CD4-positive, CD25-positive, alpha-beta regulatory T cell (primary cell): Measurements from ENCODE around the gene CDK6. TPM values are rescaled to one million over a fixed set of nuclear protein-coding genes. Genes with fewer than 3 reads are reported as not detected.
A peak's percentile ranks its signal among the peaks of the same experiment; 100 is the strongest.

ENCODE experiments used
- ATAC-seq, 2 donors: fragments of 150-1000 bp; cut with Tn5 transposase; one replicate each; pipeline ENCODE4 v1.10.0; 2021; ENCODE audit warnings: low read depth in 2 of 2, moderate number of reproducible peaks in 2 of 2, moderate library complexity in 1 of 2
- DNase-seq, 3 donors: peaks; one replicate each; pipeline versions ENCODE4 v3.0.0 to v3.0.0-alpha.2; 2012 to 2022; ENCODE audit warnings: mixed read lengths in 1 of 3
- H3K27ac ChIP-seq: one replicate; pipeline ENCODE4 v1.7.0; 2013; ENCODE audit warnings: mild to moderate bottlenecking, low read length; ENCODE audit not compliant: insufficient read depth, poor library complexity, severe bottlenecking
- H3K27me3 ChIP-seq: one replicate; pipeline ENCODE4 v1.7.0; 2013; ENCODE audit warnings: low read length; ENCODE audit not compliant: control insufficient read depth, insufficient read depth
- H3K36me3 ChIP-seq: one replicate; pipeline ENCODE4 v1.7.0; 2013; ENCODE audit warnings: mild to moderate bottlenecking, low read length, moderate library complexity; ENCODE audit not compliant: control insufficient read depth, insufficient read depth
- H3K4me1 ChIP-seq: 2 replicates; pipeline ENCODE4 v1.7.0; 2013; ENCODE audit warnings: mild to moderate bottlenecking, low read length; ENCODE audit not compliant: insufficient read depth, control insufficient read depth, poor library complexity, severe bottlenecking
- H3K4me3 ChIP-seq: one replicate; pipeline ENCODE4 v1.7.0; 2013; ENCODE audit warnings: low read depth, mild to moderate bottlenecking, low read length, moderate library complexity
- H3K9me3 ChIP-seq, 2 experiments: 1 replicate in 1 of 2; 2 replicates in 1 of 2; pipeline ENCODE4 v1.7.0; 2013; ENCODE audit warnings: low read length in 2 of 2, mild to moderate bottlenecking in 1 of 2, moderate library complexity in 1 of 2; ENCODE audit not compliant: control insufficient read depth in 2 of 2
- H3K27ac Mint-ChIP-seq, 3 donors: one replicate each; pipeline ENCODE4 v1.8.0; 2020 to 2022; ENCODE audit warnings: mild to moderate bottlenecking in 3 of 3, mixed read lengths in 3 of 3, moderate library complexity in 2 of 3
- H3K27me3 Mint-ChIP-seq: one replicate; pipeline ENCODE4 v1.8.0; 2022; ENCODE audit warnings: mild to moderate bottlenecking, mixed read lengths
- H3K36me3 Mint-ChIP-seq: one replicate; pipeline ENCODE4 v1.8.0; 2020; ENCODE audit warnings: mixed read lengths
- H3K4me1 Mint-ChIP-seq, 4 donors: one replicate each; pipeline ENCODE4 v1.8.0; 2020 to 2022; ENCODE audit warnings: mixed read lengths in 4 of 4, mild to moderate bottlenecking in 1 of 4
- H3K4me3 Mint-ChIP-seq, 4 donors: one replicate each; pipeline ENCODE4 v1.8.0; 2020 to 2022; ENCODE audit warnings: mild to moderate bottlenecking in 4 of 4, mixed read lengths in 4 of 4, moderate library complexity in 3 of 4
- H3K9me3 Mint-ChIP-seq, 7 donors: one replicate each; pipeline ENCODE4 v1.8.0; 2020 to 2022; ENCODE audit warnings: mixed read lengths in 7 of 7, mild to moderate bottlenecking in 3 of 7, moderate library complexity in 2 of 7
- polyA plus RNA-seq, 4 donors: library from polyadenylated mRNA; unstranded; fragments of 300-500 nt; fragmentation: Illumina TruSeq; gene quantifications; one replicate each; pipeline ENCODE4 v1.2.3, GENCODE V29; 2021
- total RNA-seq: library from RNA; stranded (reverse); gene quantifications from one replicate; pipeline ENCODE4 v1.2.3, GENCODE V29; 2022

The CDK6 gene
- total and polyA plus RNA-seq, 5 donors from 2014 or later: 5.5 to 32.6 (median 9.1) TPM

- Mint-ChIP-seq H3K4me3 (no peak overlapping the region), H3K4me1 (peaks cover 28 to 40% (median 33%) of the 10 kb centered on the region in 4 donors)
Measured at GRCh38 chr7:92627956-92628355, 208.4 kb downstream of the CDK6 start.

DNA sequence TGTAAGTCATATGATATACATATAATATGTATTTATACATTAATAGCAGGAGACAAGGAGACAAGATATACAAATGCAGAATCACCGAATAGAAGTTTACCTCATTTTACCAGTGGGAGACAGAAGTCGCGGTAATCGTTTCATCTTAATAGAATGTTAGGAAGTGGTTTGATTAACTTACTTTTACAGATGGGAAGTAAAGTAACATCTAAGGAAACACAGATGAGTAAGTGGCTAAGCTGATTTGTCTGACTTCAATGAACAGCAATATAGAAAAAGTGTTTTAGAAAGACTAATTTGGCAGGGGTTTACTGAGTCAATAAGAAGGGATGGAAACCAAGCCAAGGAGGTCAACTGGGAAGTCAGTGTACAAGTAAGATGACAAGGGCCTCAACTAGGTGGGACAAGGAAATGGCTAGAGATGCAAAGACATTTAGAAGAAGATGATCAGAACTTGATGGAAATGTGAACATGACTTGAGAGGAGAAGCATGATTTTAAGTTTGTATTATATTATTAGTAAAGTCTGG is 210.0 kb downstream of the CDK6 start:
- Histone ChIP-seq H3K4me3 (no peak overlapping the region), H3K9me3 (peaks cover 3 to 4% of the 10 kb centered on the region in 2 experiments), H3K36me3 (no peaks in the 10 kb centered on the region), H3K4me1 (peaks cover 5% of the 10 kb centered on the region), H3K27ac (peak overlapping the region; percentile 8), H3K27me3 (no peaks in the 10 kb centered on the region)
- Mint-ChIP-seq H3K4me3 (no peak overlapping the region), H3K27me3 (no peaks in the 10 kb centered on the region), H3K27ac (peak overlapping the region in 2 of 3 donors; percentile 4 to 54), H3K4me1 (peaks cover 20 to 35% (median 28%) of the 10 kb centered on the region in 4 donors), H3K36me3 (peaks cover 15% of the 10 kb centered on the region), H3K9me3 (peaks cover 0 to 2% (median 0%) of the 10 kb centered on the region in 7 donors)
- no peak for ATAC-seq
- no peak for DNase-seq

More at GRCh38 chr7:92627956-92628355, 208.4 kb downstream of the CDK6 start:
- Mint-ChIP-seq H3K27ac (no peak overlapping the region), H3K36me3 (peaks cover 15% of the 10 kb centered on the region), H3K27me3 (no peaks in the 10 kb centered on the region), H3K9me3 (peaks cover 0 to 2% (median 0%) of the 10 kb centered on the region in 7 donors)
- Histone ChIP-seq H3K27me3 (no peaks in the 10 kb centered on the region), H3K4me1 (peaks cover 13% of the 10 kb centered on the region), H3K9me3 (peaks cover 3 to 4% of the 10 kb centered on the region in 2 experiments), H3K4me3 (no peak overlapping the region), H3K27ac (no peak overlapping the region), H3K36me3 (no peaks in the 10 kb centered on the region)
- DNase-seq (no peak), ATAC-seq (no peak)

- H3K4me1 ChIP-seq: peaks cover 6% of the 10 kb centered on the region
- no peaks in the 10 kb centered on the region for H3K27me3 ChIP-seq
- ATAC-seq (peak; percentile 56 to 61), DNase-seq (peak in 1 of 3 donors; percentile 68)
- Mint-ChIP-seq H3K36me3 (peaks cover 15% of the 10 kb centered on the region), H3K4me1 (peaks cover 23 to 39% (median 28%) of the 10 kb centered on the region in 4 donors), H3K27me3 (no peaks in the 10 kb centered on the region), H3K4me3 (peak overlapping the region in 1 of 4 donors; percentile 7), H3K27ac (no peak overlapping the region), H3K9me3 (peaks cover 0 to 2% (median 0%) of the 10 kb centered on the region in 7 donors)
- H3K9me3 ChIP-seq: peaks cover 3 to 4% of the 10 kb centered on the region in 2 experiments
- H3K27ac ChIP-seq: no peak overlapping the region
- peak overlapping the region; percentile 24 for H3K4me3 ChIP-seq
- no peaks in the 10 kb centered on the region for H3K36me3 ChIP-seq
Measured at GRCh38 chr7:92625617-92626016, 210.8 kb downstream of the CDK6 start.

GRCh38 chr7:92624298-92624996 is 211.9 kb downstream of the CDK6 start:
- Mint-ChIP-seq H3K9me3 (peaks cover 0 to 1% (median 0%) of the 10 kb centered on the region in 7 donors), H3K27ac (no peak overlapping the region), H3K27me3 (no peaks in the 10 kb centered on the region), H3K4me3 (no peak overlapping the region), H3K4me1 (peaks cover 23 to 39% (median 28%) of the 10 kb centered on the region in 4 donors), H3K36me3 (peaks cover 15% of the 10 kb centered on the region)
- Histone ChIP-seq H3K36me3 (no peaks in the 10 kb centered on the region), H3K4me3 (no peak overlapping the region), H3K4me1 (peaks cover 6% of the 10 kb centered on the region), H3K27me3 (no peaks in the 10 kb centered on the region), H3K27ac (no peak overlapping the region), H3K9me3 (no peaks in the 10 kb centered on the region)
- no peak for ATAC-seq
- no peak for DNase-seq

DNA sequence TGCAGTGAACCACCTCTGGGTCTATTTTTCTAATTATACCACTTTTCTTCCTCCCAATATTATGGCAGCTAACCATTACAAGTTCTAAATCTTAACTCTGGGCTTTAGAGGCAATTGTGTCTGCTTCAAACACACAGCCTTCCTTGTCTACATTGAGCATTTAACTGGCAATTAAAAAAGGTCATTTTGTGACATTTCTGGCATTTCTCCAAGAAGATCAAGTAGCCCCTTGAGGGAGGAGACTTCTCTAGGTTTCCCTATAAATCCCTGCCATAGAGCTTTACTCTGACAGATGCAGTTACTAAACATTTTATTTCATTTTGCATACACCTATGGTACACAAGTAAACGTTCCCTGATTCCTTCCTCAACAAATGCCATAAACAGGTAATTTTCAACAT is 212.8 kb downstream of the CDK6 start:
- DNase-seq (no peak), ATAC-seq (no peak)
- Mint-ChIP-seq H3K4me3 (no peak overlapping the region), H3K36me3 (peaks cover 10% of the 10 kb centered on the region), H3K27ac (no peak overlapping the region), H3K27me3 (no peaks in the 10 kb centered on the region), H3K4me1 (peaks cover 19 to 39% (median 25%) of the 10 kb centered on the region in 4 donors), H3K9me3 (no peaks in the 10 kb centered on the region)
- Histone ChIP-seq H3K27ac (no peak overlapping the region), H3K4me1 (peaks cover 6% of the 10 kb centered on the region), H3K27me3 (no peaks in the 10 kb centered on the region), H3K36me3 (no peaks in the 10 kb centered on the region), H3K9me3 (no peaks in the 10 kb centered on the region), H3K4me3 (no peak overlapping the region)

DNA sequence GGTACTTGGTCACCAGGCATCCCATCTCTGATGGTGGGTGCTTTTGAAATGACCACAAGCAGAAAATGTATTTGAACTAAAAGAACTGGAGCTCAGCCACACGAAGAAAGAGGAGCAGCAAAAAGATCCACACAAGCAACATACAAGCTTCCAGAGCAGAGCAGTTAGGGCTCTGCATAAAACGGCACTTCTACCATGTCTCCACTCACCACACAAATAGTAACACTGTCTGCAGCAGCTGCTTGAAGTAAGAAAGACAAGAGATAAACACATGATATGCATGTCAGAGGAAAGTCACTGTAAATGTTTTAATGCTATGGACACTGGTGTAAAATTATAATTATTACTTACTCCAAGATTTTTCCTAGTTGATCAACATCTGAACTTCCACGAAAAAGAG is 213.7 kb downstream of the CDK6 start:
- DNase-seq: no peak
- H3K27ac Mint-ChIP-seq: peak overlapping the region in 1 of 3 donors; percentile 78

GRCh38 chr7:92622030-92622429 is 214.3 kb downstream of the CDK6 start:
- Mint-ChIP-seq H3K27me3 (no peaks in the 10 kb centered on the region), H3K9me3 (no peaks in the 10 kb centered on the region), H3K27ac (peak overlapping the region in 1 of 3 donors; percentile 78), H3K4me1 (peaks cover 15 to 37% (median 25%) of the 10 kb centered on the region in 4 donors), H3K4me3 (no peak overlapping the region), H3K36me3 (no peaks in the 10 kb centered on the region)
- no peaks in the 10 kb centered on the region for H3K27me3 ChIP-seq
- ATAC-seq (no peak), DNase-seq (no peak)
- H3K27ac ChIP-seq: no peak overlapping the region
- H3K9me3 ChIP-seq: no peaks in the 10 kb centered on the region
- peaks cover 6% of the 10 kb centered on the region for H3K4me1 ChIP-seq
- peaks cover 9% of the 10 kb centered on the region for H3K36me3 ChIP-seq
- H3K4me3 ChIP-seq: no peak overlapping the region

More for the DNA sequence above, 213.7 kb downstream of the CDK6 start:
- H3K36me3 Mint-ChIP-seq: peaks cover 4% of the 10 kb centered on the region
- peaks cover 15 to 39% (median 25%) of the 10 kb centered on the region in 4 donors for H3K4me1 Mint-ChIP-seq
- no peak for ATAC-seq
- Histone ChIP-seq H3K27ac (no peak overlapping the region), H3K9me3 (no peaks in the 10 kb centered on the region), H3K36me3 (peaks cover 4% of the 10 kb centered on the region), H3K27me3 (no peaks in the 10 kb centered on the region), H3K4me3 (no peak overlapping the region), H3K4me1 (peaks cover 6% of the 10 kb centered on the region)
- H3K27me3 Mint-ChIP-seq: no peaks in the 10 kb centered on the region
- no peaks in the 10 kb centered on the region for H3K9me3 Mint-ChIP-seq
- no peak overlapping the region for H3K4me3 Mint-ChIP-seq
